ENCODE data around the gene RUBCNL.

GRCh38 chr13:46339035-46339666, 47.9 kb downstream of the RUBCNL start:
- TF ChIP-seq EZH2 (IDR thresholded peaks at IDR 0.05) (no peak), POLR2AphosphoS5 (IDR thresholded peaks at IDR 0.05; ENCODE audit: borderline replicate concordance, low read depth, low read length) (no peak), FOXP2 (optimal IDR thresholded peaks at IDR 0.05; ENCODE audit: control extremely low read depth, extremely low read length, insufficient read depth) (no peak)
